Dedifferentiated amniotic fluid mesenchymal stem cell (primary cell): ENCODE results near the gene UBE2V1.
"Not testable (repeated sequence)": the region's sequence is repeated elsewhere in the genome, so short reads cannot be mapped to it uniquely, and the experiment has no call there.

Experiments used
- DNase-seq: peaks from one replicate; pipeline ENCODE4 v3.0.0-alpha.2; 2016; ENCODE audit errors: extremely low spot score

Gene UBE2V1

GRCh38 chr20:50095476-50096078, 17.4 kb downstream of the UBE2V1 start:
- DNase-seq, result no peak

DNA sequence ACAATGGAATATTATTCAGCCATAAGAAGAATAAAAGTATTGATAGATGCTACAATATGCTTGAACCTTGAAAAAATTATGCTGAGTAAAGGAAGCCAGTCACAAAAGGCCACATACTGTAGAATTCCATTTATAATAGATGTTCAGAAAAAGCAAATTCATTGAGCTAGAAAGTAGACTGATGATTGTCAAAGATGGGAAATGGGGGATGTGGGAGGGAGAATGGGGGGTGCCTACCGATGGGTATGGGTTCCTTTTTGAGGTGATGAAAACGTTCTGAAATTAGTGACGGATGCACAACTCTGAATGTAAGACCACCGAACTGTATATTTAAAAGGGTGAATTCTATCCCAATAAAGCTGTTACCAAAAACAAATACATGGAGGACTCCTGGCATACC, 18.4 kb downstream of the UBE2V1 start:
- DNase-seq, result no peak

- DNase-seq, result no peak
These were observed 19.7 kb downstream of the UBE2V1 start for GRCh38 chr20:50093240-50093639.

DNA sequence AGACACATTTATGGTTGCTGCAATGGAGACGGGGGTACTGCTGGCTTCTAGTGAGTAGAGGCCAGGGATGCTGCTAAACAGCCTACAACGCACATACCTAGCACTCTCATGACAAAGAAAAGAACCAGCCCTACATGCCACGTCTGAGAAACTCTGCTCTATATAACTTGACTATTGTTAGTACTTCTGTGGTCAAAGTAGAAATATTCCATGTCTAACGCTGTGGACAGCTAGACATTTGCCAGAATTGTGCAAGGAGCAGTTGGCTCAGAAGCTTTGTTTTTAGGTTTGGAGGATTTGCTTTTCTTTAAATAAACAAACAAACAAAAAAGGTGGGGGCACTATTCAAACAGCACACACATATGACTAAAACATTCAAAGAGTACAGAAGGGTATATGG, 20.5 kb downstream of the UBE2V1 start:
- DNase-seq, result no peak

DNA sequence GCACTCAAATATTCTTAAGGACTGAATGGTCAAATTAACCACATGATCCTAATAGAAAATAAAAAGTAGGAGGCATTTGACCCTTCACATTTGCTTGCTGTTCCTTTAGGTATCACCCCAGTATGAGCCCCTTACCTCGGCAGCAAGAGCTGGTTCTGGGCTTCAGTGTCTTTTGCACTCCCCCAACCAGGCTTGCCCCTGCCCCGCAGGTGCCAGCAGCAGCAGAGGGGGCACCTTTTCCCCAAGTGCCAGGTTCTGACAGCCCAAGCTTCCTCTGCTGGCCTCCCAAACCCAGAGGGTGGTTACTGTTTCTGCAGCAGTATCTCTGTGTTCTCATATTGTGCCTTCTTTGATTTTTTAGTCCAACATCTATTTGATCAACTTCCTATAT, 23.2 kb downstream of the UBE2V1 start:
- no peak for DNase-seq

GRCh38 chr20:50089140-50089786, 23.7 kb downstream of the UBE2V1 start:
- no peak for DNase-seq

GRCh38 chr20:50088022-50088421, 24.9 kb downstream of the UBE2V1 start:
- DNase-seq, result no peak

DNA sequence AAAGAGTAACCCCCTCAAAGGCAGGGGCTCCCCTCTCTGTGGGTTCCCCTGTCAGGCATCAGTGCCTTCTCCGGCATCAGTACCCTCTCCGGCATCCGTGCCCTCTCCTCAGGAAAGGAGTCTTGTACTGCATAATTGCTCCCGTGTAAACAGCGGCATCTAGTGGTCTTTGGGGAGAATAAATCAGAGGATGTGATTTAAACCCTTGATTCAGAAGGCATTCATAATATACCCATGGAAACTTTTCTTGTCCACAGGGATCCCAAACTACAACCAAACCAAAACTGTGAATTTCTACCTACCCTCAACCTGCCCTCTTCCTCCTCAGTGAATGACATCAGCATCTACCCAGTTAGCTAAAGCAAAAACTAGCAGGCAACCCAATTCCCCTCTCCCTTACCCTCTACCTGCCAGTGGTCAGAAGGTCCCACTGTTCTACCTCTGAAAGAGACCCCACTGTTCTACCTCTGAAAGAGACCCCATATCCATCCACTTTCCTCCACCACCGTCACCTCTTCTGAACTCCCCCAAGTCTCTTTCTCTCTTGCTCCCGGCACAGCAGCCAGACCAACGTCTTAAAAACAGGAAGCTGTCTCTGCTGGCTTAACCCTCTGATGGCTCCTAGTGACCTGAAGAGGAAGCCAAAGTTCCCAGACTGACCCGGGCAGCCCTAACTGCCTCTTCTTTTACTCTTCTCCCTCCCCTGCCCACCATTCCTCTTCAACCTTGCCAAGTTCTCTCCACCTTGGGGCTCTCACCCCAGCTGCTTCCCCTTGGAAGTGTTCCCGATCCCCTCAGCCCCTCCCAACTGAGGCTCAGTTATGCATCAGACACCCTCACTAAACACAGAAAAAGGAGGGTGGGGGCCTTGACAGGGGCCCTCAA, 27.2 kb downstream of the UBE2V1 start:
- DNase-seq, result peak; percentile 66

DNA sequence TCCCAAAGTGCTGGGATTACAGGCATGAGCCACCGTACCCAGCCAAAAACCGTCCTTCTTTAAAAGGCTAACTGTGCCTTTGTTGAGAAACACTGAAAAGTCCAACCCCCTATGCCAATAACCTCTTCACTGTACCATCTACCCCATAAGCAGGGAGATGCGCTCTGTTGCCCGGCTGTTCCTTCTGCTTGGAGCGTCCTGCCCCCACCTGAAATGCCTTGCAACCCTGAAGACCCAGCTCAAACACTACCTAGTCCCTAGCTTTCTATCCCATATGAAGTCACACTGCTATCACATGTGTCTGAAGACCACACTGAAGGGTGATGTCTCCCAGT, 27.8 kb downstream of the UBE2V1 start:
- no peak for DNase-seq

DNA sequence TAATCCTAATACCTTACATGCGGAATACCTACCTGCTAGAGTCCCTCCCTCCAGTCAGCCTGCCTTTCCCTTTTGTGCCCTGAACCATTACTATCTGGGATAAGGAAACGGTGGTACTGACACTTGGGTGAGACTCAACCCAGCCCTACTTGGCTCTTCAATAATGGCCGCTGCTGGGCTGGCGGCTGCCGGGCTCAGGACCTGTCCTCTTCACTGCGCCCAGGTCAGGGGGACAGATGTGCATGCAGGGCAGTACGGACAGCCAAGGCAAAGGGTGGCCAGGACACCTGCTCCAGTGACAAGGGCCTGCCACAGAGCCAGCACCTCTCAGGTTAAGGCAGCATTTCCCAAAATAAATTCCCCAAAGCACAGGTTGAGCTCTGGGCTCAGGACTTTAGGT, 29.9 kb downstream of the UBE2V1 start:
- no peak for DNase-seq

DNA sequence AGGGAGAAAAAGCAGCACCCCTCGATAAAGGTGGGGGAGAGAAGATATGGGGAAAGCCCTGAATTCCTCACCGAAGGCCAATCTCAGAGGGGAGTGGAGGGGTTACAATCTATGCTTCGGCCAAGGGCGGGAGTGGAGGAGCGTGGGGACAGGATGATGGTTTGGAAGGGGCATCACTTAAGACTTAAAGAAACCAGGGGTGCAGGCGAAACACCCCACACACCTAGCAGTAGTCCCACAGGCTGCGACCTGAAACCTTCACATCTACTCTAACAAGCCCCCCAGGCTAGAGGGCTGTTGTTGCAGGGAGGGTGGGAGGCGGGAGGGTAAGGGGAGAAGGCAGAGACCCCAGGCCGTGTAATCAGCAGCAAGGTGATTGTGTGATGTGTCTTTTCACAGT, 30.9 kb downstream of the UBE2V1 start:
- DNase-seq, result not testable (repeated sequence)

DNA sequence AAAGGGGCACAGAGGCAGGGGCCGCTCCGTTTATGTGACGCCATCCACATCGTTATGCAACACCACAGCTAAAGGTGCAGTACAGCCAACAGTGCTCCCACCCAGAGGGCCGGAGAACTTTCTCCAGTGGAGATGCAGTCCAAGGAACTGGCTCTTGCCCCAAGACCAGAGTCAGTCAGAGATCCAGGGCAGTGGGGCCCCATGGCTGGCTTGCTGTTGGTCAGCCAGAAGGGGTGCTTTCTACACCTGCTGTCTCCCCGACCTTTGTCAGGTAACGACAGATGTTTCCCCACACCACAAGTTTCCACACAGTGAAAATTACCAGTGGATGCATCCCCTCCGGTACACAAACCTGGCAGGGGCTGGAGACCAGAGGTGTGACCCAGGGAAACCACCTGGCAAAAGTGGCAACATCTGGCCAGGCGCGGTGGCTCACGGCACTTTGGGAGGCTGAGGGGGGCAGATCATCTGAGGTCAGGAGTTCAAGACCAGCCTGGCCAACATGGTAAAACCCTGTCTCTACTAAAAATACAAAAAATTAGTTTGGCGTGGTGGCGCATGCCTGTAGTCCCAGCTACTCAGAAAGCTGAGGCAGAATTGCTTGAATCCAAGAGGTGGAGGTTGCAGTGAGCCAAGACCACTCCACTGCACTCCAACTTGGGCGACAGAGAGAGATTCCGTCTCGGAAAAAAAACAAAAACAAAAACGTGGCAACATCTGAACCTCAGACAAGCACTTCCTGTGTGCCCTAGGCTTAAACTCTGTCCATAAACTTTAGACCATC, 34.9 kb downstream of the UBE2V1 start:
- DNase-seq, result no peak

GRCh38 chr20:50073500-50073899, 39.5 kb downstream of the UBE2V1 start:
- no peak for DNase-seq

GRCh38 chr20:50071039-50071888, 41.7 kb downstream of the UBE2V1 start:
- DNase-seq, result peak; percentile 65

DNA sequence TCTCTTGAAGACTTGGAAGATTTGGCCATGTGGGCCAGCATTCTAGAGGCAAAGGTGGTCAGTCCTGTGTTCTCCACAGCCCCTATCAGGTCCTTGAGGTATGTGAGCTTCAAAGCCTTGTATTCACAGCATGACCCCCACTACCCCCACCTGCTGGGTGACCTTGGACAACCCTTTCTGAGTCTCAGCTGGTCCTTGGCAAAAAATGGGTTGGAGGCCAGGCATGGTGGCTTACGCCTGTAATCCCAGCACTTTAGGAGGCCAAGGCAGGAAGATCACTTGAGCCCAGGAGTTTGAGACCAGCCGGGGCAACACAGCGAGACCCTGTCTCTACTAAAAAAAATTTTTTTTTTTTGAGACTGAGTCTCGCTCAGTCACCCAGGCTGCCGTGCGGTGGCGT, 42.6 kb downstream of the UBE2V1 start:
- no peak for DNase-seq

GRCh38 chr20:50068041-50068651, 44.8 kb downstream of the UBE2V1 start:
- no peak for DNase-seq

GRCh38 chr20:50067461-50067860, 45.5 kb downstream of the UBE2V1 start:
- DNase-seq, result no peak

DNA sequence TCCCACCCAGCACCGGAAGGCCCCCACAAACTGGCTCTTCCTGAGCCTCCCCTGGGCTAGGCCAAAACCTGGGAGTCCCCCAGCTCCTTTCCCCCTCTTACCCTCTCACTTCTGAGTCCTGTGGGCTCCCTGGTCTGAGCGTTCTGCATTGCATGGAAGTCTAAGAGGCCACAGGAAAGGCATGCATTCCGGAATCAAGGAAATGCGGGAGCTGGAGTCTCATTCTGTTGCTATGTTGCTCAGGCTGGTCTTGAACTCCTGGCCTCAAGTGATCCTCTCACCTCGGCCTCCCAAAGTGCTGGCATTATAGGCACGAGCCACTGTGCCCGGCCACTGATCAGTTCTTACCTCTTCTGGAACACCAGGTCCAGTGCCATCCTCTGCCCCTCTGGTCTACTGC, 45.9 kb downstream of the UBE2V1 start:
- DNase-seq, result no peak

- DNase-seq, result no peak
These were observed 46.7 kb downstream of the UBE2V1 start for GRCh38 chr20:50066161-50066834.

DNA sequence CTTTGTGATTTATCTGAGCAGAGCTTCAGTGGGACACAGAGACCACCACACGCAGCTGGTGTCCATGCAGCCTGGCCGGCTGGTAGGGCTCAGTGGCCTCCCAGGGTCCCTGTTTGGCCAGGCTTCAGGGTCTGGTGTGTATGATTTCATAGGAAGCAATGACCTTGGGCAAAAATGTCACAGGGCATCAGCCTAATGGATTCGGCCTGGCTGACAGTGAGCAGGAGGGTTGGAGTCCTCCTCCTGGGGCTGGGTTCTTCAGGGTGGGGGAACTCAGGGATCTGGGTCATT, 47.7 kb downstream of the UBE2V1 start:
- DNase-seq, result no peak

DNA sequence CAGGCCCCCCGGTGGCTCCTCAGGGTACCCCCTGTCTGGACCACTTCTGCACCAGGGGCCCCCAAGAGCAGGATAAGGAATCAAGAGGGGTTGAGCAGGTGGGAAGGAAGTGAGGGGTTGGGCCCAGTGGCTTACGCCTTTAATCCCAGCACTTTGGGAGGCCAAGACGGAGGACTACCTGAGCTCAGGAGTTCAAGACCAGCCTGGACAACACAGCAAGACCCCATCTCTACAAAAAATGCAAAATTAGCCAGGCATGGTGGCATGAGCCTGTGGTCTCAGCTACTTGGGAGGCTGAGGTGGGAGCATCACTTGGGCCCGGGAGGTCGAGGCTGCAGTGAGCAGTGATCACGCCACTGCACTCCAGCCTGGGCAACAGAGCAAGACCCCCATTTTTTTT, 49.2 kb downstream of the UBE2V1 start:
- DNase-seq, result not testable (repeated sequence)
